GM12892 (cell line): ENCODE results near the gene GALNT13.

Source experiments
- DNase-seq: peaks from one replicate; pipeline ENCODE4 v3.0.0; 2011; ENCODE audit not compliant: insufficient read length
- FAIRE-seq: peaks from 2 replicates; lab custom pipeline; 2011; peaks lifted over from hg19 to GRCh38; lab: Jason Lieb, UNC
- POLR2A ChIP-seq: IDR thresholded peaks from 2 replicates; pipeline ENCODE4 v1.6.1; 2011; ENCODE audit warnings: low read depth, low read length, control low read depth
- POLR2AphosphoS5 ChIP-seq: IDR thresholded peaks from 2 replicates; pipeline ENCODE4 v1.6.1; 2011; ENCODE audit warnings: low read depth, low read length, control low read depth
- TAF1 ChIP-seq: IDR thresholded peaks from 2 replicates; pipeline ENCODE4 v1.6.1; 2011; ENCODE audit warnings: low read depth, mild to moderate bottlenecking, control low read depth, low read length, borderline replicate concordance

Gene GALNT13

GRCh38 chr2:154048905-154049304 lies 177.2 kb downstream of the GALNT13 start:
- FAIRE-seq (no peak), DNase-seq (no peak)
- no peak for TF ChIP-seq TAF1
- no peak for TF ChIP-seq POLR2A
- no peak for TF ChIP-seq POLR2AphosphoS5

- FAIRE-seq: no peak
- no peak for DNase-seq
- TF ChIP-seq POLR2AphosphoS5: no peak
- no peak for TF ChIP-seq POLR2A
- TF ChIP-seq TAF1: no peak
Observed at GRCh38 chr2:154049561-154049960, 177.8 kb downstream of the GALNT13 start.

GRCh38 chr2:154067124-154067523 lies 195.4 kb downstream of the GALNT13 start:
- no peak for FAIRE-seq
- TF ChIP-seq POLR2AphosphoS5 (no peak), POLR2A (no peak), TAF1 (no peak)
- no peak for DNase-seq

GRCh38 chr2:154078926-154079325 lies 207.2 kb downstream of the GALNT13 start:
- FAIRE-seq: no peak
- DNase-seq: no peak
- TF ChIP-seq TAF1 (no peak), POLR2AphosphoS5 (no peak), POLR2A (no peak)

- no peak for FAIRE-seq
- no peak for DNase-seq
- TF ChIP-seq POLR2A (no peak), POLR2AphosphoS5 (no peak), TAF1 (no peak)
Observed at GRCh38 chr2:154092571-154092970, 220.8 kb downstream of the GALNT13 start.

GRCh38 chr2:154093856-154094255 lies 222.1 kb downstream of the GALNT13 start:
- no peak for FAIRE-seq
- TF ChIP-seq TAF1: no peak
- no peak for TF ChIP-seq POLR2A
- no peak for TF ChIP-seq POLR2AphosphoS5
- no peak for DNase-seq

- no peak for TF ChIP-seq POLR2AphosphoS5
- no peak for TF ChIP-seq POLR2A
- TF ChIP-seq TAF1: no peak
- no peak for DNase-seq
- FAIRE-seq: no peak
Observed at GRCh38 chr2:154097833-154098398, 226.2 kb downstream of the GALNT13 start.

- FAIRE-seq: no peak
- TF ChIP-seq POLR2AphosphoS5: no peak
- no peak for TF ChIP-seq POLR2A
- TF ChIP-seq TAF1: no peak
- no peak for DNase-seq
Observed at GRCh38 chr2:154120706-154121105, 249.0 kb downstream of the GALNT13 start.

- FAIRE-seq: no peak
- TF ChIP-seq POLR2AphosphoS5 (no peak), TAF1 (no peak), POLR2A (no peak)
Observed at GRCh38 chr2:154125891-154126290, 254.2 kb downstream of the GALNT13 start.

GRCh38 chr2:154130821-154131220 lies 259.1 kb downstream of the GALNT13 start:
- DNase-seq: no peak
- TF ChIP-seq POLR2AphosphoS5 (no peak), POLR2A (no peak), TAF1 (no peak)
- no peak for FAIRE-seq

More at GRCh38 chr2:154125891-154126290, 254.2 kb downstream of the GALNT13 start:
- no peak for DNase-seq

GRCh38 chr2:154132827-154133226 lies 261.1 kb downstream of the GALNT13 start:
- FAIRE-seq (no peak), DNase-seq (no peak)
- no peak for TF ChIP-seq POLR2A
- no peak for TF ChIP-seq TAF1
- no peak for TF ChIP-seq POLR2AphosphoS5

GRCh38 chr2:154133823-154134222 lies 262.1 kb downstream of the GALNT13 start:
- TF ChIP-seq POLR2A: no peak
- TF ChIP-seq POLR2AphosphoS5: no peak
- no peak for TF ChIP-seq TAF1
- DNase-seq (no peak), FAIRE-seq (no peak)
